Uterus (tissue), 4 donors: ENCODE data around the gene RIPOR3. TPM values are rescaled to one million over a fixed set of nuclear protein-coding genes. Genes with fewer than 3 reads are reported as not detected.
A peak's percentile ranks its signal among the peaks of the same experiment; 100 is the strongest.

Source experiments
- DNase-seq, 2 donors: peaks; one replicate each; pipeline ENCODE4 v3.0.0-alpha.2; 2019 to 2020
- H3K27ac ChIP-seq, 2 donors: fragments of 200-600 bp; sonication (generic); 1 replicate in 1 of 2; 2 replicates in 1 of 2; pipeline ENCODE4 v1.5.1; 2016 to 2018
- H3K27me3 ChIP-seq, 2 donors: fragments of 200-600 bp; sonication (generic); one replicate each; pipeline ENCODE4 v1.5.1; 2018 to 2019; ENCODE audit warnings: control low read depth in 1 of 2
- H3K36me3 ChIP-seq, 2 donors: fragments of 200-600 bp; sonication (generic); one replicate each; pipeline ENCODE4 v1.5.1; 2019; ENCODE audit warnings: control low read depth in 1 of 2
- H3K4me1 ChIP-seq, 2 donors: fragments of 200-600 bp; sonication (generic); one replicate each; pipeline ENCODE4 v1.5.1; 2018 to 2019; ENCODE audit warnings: control low read depth in 1 of 2
- H3K4me3 ChIP-seq, 2 donors: fragments of 200-600 bp; sonication (generic); 1 replicate in 1 of 2; 2 replicates in 1 of 2; pipeline ENCODE4 v1.5.1; 2018 to 2019; ENCODE audit warnings: mild to moderate bottlenecking in 1 of 2
- H3K9me3 ChIP-seq, 2 donors: fragments of 200-600 bp; sonication (generic); one replicate each; pipeline ENCODE4 v1.5.1; 2019; ENCODE audit warnings: control low read depth in 1 of 2
- POLR2A ChIP-seq, 2 donors: fragments of 450-650 bp; IDR thresholded peaks; one replicate each; pipeline ENCODE4 v1.6.1; 2016; ENCODE audit warnings: antibody characterized with exemption in 2 of 2, mild to moderate bottlenecking in 1 of 2, moderate library complexity in 1 of 2
- intact Hi-C: fragments of 100-400 bp; cut with DNase I; formaldehyde crosslinking; loops from one replicate; pipeline ENCODE4 v1.15.1; 2023; ENCODE audit warnings: low total_unique reads
- total RNA-seq, 4 donors: library from RNA; depleted of rRNA in 3 of 4; stranded (reverse); fragments of >200 nt in 3 of 4; gene quantifications; one replicate each; pipeline versions ENCODE4 v1.1.0 to v1.2.4, GENCODE V29; 2014 to 2023
- TF ChIP-seq, protein P1 (sequence below), 4 experiments: fragments of 200-600 bp in 2 of 4; fragments of 450-650 bp in 2 of 4; sonication (generic) in 2 of 4; IDR thresholded peaks; one replicate each; pipeline ENCODE4 v1.5.1; 2016 to 2019; ENCODE audit warnings: antibody characterized with exemption in 4 of 4, mild to moderate bottlenecking in 2 of 4, moderate library complexity in 1 of 4
- donor health status: DM: yes; HTN: yes; CAD: no.

RIPOR3 gene
- total RNA-seq, 4 donors from 2014 or later: 9.1 to 85.4 (median 17.8) TPM

GRCh38 chr20:50580016-50580747, 111.2 kb downstream of the RIPOR3 start:
- no peaks in the 10 kb centered on the region for H3K4me1 ChIP-seq
- intact Hi-C loops: no loop called here
- TF ChIP-seq POLR2A (IDR thresholded peaks at IDR 0.05): no peak
- TF ChIP-seq, protein P1, sequence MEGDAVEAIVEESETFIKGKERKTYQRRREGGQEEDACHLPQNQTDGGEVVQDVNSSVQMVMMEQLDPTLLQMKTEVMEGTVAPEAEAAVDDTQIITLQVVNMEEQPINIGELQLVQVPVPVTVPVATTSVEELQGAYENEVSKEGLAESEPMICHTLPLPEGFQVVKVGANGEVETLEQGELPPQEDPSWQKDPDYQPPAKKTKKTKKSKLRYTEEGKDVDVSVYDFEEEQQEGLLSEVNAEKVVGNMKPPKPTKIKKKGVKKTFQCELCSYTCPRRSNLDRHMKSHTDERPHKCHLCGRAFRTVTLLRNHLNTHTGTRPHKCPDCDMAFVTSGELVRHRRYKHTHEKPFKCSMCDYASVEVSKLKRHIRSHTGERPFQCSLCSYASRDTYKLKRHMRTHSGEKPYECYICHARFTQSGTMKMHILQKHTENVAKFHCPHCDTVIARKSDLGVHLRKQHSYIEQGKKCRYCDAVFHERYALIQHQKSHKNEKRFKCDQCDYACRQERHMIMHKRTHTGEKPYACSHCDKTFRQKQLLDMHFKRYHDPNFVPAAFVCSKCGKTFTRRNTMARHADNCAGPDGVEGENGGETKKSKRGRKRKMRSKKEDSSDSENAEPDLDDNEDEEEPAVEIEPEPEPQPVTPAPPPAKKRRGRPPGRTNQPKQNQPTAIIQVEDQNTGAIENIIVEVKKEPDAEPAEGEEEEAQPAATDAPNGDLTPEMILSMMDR (IDR thresholded peaks at IDR 0.05): peak; percentile 82 to 88 (median 84)
- H3K27me3 ChIP-seq: no peaks in the 10 kb centered on the region
- no peaks in the 10 kb centered on the region for H3K9me3 ChIP-seq
- no peak overlapping the region for H3K27ac ChIP-seq
- H3K36me3 ChIP-seq: no peaks in the 10 kb centered on the region
- peak; percentile 74 to 76 for DNase-seq
- H3K4me3 ChIP-seq: no peak overlapping the region

- no peaks in the 10 kb centered on the region for H3K9me3 ChIP-seq
- no peaks in the 10 kb centered on the region for H3K36me3 ChIP-seq
- intact Hi-C loops: loop anchor here (5.0 kb wide), 1 partner anchor 392 kb away; no protein-coding TSS in a partner anchor
- no peaks in the 10 kb centered on the region for H3K27me3 ChIP-seq
- no peaks in the 10 kb centered on the region for H3K4me1 ChIP-seq
- TF ChIP-seq, protein P1 (IDR thresholded peaks at IDR 0.05): no peak
- TF ChIP-seq POLR2A (IDR thresholded peaks at IDR 0.05): no peak
- DNase-seq: no peak
- H3K4me3 ChIP-seq: no peak overlapping the region
- H3K27ac ChIP-seq: no peak overlapping the region
Measured at GRCh38 chr20:50579511-50579910, 111.8 kb downstream of the RIPOR3 start.

DNA sequence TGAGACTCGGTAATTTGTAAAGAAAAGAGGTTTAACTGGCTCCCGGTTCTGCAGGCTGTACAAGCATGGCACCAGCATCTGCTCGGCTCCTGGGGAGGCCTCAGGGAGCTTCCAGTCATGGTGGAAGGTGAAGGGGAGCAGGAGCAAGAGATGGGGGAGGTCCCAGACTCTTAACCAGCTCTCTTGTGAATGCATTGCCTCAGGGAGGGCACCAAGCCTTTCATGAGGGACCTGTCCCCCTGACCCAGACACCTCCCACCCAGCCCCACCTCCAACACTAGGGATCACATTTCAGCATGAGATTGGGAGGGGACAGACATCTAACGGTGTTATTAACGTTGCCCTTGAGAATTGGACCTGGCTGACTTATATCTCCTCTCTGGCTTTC, 112.6 kb downstream of the RIPOR3 start:
- no peak overlapping the region for H3K27ac ChIP-seq
- H3K9me3 ChIP-seq: no peaks in the 10 kb centered on the region
- H3K36me3 ChIP-seq: no peaks in the 10 kb centered on the region
- no peaks in the 10 kb centered on the region for H3K4me1 ChIP-seq
- TF ChIP-seq POLR2A (IDR thresholded peaks at IDR 0.05): no peak
- TF ChIP-seq, protein P1 (IDR thresholded peaks at IDR 0.05): no peak
- no peak for DNase-seq
- no peak overlapping the region for H3K4me3 ChIP-seq
- H3K27me3 ChIP-seq: no peaks in the 10 kb centered on the region
- intact Hi-C loops: loop anchor here (5.0 kb wide), 1 partner anchor 391 kb away; no protein-coding TSS in a partner anchor

DNA sequence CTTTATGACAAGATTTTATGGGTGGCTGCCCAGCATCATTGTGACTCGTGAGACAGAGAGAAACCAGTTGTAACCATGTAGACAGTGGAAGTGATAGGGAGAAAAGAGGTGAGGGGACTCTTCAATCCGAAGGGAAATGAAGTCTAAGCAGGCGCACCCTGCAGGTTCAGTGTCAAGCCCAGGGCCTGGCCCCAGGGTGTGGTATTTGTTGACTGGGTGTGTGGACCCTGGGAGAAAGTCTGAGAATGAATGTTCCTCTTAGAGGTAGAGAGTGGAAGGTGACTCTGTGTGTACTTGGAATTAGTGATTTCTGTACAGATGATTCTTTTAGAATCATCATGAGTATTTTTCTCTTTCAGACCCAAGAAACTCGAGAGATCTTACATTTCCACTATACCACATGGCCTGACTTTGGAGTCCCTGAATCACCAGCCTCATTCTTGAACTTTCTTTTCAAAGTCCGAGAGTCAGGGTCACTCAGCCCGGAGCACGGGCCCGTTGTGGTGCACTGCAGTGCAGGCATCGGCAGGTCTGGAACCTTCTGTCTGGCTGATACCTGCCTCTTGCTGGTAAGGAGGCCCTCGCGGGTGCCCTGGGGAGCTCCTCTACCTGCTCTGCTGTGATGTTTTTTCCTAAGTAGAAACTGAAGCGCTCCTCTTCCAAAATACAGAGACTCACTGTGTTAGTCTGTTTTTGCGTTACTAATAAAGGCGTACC, 113.1 kb downstream of the RIPOR3 start:
- no peaks in the 10 kb centered on the region for H3K9me3 ChIP-seq
- no peak overlapping the region for H3K27ac ChIP-seq
- no peak for DNase-seq
- TF ChIP-seq, protein P1 (IDR thresholded peaks at IDR 0.05): no peak
- TF ChIP-seq POLR2A (IDR thresholded peaks at IDR 0.05): no peak
- H3K36me3 ChIP-seq: no peaks in the 10 kb centered on the region
- H3K4me1 ChIP-seq: peaks cover 0 to 4% of the 10 kb centered on the region in 2 donors
- H3K4me3 ChIP-seq: no peak overlapping the region
- no peaks in the 10 kb centered on the region for H3K27me3 ChIP-seq
- intact Hi-C loops: loop anchor here (5.0 kb wide), 1 partner anchor 391 kb away; no protein-coding TSS in a partner anchor
